NCI-H748 (cell line): ENCODE results near the gene WNK1.

Experiments
- DNase-seq: peaks from one replicate; lab custom pipeline; 2025; ENCODE audit not compliant: unreplicated experiment; lab: John Stamatoyannopoulos, UW

WNK1 gene

GRCh38 chr12:851913-852312 is 99.5 kb downstream of the WNK1 start:
- no peak for DNase-seq

DNA sequence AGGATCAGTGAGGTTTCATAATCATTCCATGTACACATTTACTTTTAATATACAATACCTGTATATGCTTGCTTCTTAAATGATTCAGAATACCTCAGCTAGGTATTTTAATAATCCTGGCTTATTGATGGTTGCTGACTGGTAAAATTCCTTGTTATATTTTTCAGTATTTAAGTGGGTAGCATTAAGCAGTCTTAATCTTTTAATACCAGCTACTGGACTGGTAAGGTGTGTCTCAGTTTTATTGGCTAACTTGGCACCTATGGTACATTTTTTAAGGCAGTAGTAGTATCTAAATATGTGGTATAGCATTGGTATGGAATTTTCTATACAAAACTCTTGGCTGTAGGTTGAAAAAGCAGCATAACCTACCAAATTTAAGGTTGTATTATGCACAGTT is 100.5 kb downstream of the WNK1 start:
- DNase-seq = no peak

GRCh38 chr12:857611-858010 is 105.2 kb downstream of the WNK1 start:
- no peak for DNase-seq

GRCh38 chr12:862303-862911 is 110.0 kb downstream of the WNK1 start:
- DNase-seq = no peak

DNA sequence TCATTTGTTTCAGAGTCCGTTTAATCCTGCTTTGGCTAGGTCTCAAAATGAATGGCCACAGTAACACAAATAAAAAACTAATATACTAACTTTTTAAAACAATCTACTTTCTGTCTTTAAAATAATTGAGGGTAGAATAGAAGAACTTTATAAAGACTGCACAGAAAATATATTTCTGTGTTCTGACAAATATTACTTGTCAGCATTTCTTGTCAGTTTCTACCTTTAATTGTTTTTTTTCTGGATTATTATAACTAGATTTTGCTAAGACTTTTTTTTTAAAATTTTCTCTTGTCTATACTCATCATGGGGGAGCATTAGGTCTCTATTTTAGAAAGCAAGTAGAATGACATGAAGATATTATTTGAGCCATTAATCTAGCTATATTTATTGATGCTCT is 110.9 kb downstream of the WNK1 start:
- DNase-seq = no peak

- DNase-seq = no peak
Measured at GRCh38 chr12:865614-866013, 113.2 kb downstream of the WNK1 start.

- no peak for DNase-seq
Measured at GRCh38 chr12:867905-868304, 115.5 kb downstream of the WNK1 start.

DNA sequence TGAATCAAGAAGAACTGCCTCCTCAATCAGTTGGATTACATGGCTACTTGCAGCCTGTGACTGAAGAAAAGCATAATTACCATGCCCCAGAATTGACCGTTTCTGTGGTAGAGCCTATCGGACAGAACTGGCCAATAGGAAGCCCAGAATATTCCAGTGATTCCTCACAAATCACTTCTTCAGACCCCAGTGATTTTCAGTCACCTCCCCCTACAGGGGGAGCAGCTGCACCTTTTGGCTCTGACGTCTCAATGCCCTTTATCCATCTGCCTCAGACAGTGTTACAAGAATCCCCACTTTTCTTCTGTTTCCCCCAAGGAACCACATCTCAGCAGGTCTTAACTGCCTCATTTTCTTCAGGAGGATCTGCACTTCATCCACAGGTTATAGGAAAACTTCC is 116.3 kb downstream of the WNK1 start:
- no peak for DNase-seq

- DNase-seq = no peak
Measured at GRCh38 chr12:870378-870777, 118.0 kb downstream of the WNK1 start.

GRCh38 chr12:873954-874353 is 121.6 kb downstream of the WNK1 start:
- no peak for DNase-seq

DNA sequence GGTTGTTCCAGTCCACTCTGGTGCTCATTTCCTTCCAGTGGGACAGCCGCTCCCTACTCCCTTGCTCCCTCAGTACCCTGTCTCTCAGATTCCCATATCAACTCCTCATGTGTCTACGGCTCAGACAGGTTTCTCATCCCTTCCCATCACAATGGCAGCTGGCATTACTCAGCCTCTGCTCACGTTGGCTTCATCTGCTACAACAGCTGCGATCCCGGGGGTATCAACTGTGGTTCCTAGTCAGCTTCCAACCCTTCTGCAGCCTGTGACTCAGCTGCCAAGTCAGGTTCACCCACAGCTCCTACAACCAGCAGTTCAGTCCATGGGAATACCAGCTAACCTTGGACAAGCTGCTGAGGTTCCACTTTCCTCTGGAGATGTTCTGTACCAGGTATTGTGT is 127.3 kb downstream of the WNK1 start:
- no peak for DNase-seq

GRCh38 chr12:880656-881055 is 128.3 kb downstream of the WNK1 start:
- DNase-seq = no peak

DNA sequence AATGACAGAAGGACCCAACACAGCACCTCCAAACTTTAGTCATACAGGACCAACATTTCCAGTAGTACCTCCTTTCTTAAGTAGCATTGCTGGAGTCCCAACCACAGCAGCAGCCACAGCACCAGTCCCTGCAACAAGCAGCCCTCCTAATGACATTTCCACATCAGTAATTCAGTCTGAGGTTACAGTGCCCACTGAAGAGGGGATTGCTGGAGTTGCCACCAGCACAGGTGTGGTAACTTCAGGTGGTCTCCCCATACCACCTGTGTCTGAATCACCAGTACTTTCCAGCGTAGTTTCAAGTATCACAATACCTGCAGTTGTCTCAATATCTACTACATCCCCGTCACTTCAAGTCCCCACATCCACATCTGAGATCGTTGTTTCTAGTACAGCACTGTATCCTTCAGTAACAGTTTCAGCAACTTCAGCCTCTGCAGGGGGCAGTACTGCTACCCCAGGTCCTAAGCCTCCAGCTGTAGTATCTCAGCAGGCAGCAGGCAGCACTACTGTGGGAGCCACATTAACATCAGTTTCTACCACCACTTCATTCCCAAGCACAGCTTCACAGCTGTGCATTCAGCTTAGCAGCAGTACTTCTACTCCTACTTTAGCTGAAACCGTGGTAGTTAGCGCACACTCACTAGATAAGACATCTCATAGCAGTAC is 132.5 kb downstream of the WNK1 start:
- no peak for DNase-seq

DNA sequence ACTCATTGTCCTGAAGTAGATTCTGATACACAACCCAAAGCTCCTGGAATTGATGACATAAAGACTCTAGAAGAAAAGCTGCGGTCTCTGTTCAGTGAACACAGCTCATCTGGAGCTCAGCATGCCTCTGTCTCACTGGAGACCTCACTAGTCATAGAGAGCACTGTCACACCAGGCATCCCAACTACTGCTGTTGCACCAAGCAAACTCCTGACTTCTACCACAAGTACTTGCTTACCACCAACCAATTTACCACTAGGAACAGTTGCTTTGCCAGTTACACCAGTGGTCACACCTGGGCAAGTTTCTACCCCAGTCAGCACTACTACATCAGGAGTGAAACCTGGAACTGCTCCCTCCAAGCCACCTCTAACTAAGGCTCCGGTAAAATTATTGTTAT is 133.3 kb downstream of the WNK1 start:
- no peak for DNase-seq

DNA sequence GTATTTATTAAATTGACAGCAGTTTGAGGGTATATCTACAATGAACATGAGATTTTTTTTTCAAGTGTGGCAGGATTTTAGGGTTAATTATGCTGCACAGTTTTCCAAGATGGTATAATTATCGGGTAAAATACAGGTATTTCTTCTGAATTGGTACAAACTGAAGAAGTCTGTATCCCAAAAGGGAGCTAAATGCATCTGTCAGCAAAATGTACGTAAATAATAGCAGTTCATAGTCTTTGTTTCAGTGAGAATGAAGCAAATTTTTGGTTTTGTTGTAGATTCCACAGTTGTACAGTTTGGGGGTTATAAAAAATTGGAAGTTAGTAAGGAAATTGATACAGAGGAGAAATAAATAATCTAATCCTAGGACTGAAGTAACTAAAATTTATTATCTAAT is 133.8 kb downstream of the WNK1 start:
- DNase-seq = no peak

GRCh38 chr12:894226-894625 is 141.8 kb downstream of the WNK1 start:
- no peak for DNase-seq

DNA sequence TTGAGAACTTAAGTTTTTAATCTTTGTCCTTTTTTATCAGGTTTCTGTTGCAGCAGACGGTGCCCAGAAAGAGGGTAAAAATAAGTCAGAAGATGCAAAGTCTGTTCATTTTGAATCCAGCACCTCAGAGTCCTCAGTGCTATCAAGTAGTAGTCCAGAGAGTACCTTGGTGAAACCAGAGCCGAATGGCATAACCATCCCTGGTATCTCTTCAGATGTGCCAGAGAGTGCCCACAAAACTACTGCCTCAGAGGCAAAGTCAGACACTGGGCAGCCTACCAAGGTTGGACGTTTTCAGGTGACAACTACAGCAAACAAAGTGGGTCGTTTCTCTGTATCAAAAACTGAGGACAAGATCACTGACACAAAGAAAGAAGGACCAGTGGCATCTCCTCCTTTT is 143.7 kb downstream of the WNK1 start:
- no peak for DNase-seq

GRCh38 chr12:897386-897785 is 145.0 kb downstream of the WNK1 start:
- DNase-seq = no peak

DNA sequence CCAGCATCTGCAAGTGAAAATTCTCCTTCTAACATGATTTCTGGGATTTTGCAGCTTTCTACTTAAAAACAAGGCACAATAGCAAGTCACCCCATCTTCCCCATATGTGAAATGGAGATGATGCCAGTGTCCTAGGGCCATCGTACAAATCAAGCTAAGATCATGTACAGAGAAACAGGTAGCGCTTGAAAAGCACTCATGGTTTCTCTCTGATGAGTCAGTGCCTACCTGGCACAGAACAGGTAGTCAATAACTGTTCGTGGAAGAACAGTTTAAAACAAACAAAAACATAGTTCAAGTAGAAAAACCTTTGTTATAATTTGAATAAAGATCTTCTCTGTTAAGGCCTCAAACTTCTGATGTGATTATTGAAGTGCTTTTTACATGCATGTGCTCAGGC is 150.2 kb downstream of the WNK1 start:
- no peak for DNase-seq

DNA sequence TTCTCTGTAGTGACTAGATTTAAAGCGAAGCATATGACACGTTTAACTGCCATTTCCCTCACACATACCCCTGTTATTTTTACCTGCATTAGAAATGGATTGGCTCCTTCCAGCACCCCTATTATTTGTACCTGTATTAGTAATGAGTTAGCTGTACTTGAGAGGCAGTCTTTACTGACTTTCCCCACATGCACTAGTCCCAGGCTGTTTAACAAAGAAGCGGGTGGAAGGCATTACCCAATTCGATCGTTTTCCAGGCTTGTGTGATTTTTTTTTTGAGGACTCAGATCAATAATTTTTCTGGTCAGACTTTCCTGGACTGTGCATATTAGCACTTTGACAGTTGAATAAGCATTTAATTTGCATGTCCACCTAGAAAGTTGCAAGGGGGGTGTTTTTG is 150.7 kb downstream of the WNK1 start:
- DNase-seq = no peak

DNA sequence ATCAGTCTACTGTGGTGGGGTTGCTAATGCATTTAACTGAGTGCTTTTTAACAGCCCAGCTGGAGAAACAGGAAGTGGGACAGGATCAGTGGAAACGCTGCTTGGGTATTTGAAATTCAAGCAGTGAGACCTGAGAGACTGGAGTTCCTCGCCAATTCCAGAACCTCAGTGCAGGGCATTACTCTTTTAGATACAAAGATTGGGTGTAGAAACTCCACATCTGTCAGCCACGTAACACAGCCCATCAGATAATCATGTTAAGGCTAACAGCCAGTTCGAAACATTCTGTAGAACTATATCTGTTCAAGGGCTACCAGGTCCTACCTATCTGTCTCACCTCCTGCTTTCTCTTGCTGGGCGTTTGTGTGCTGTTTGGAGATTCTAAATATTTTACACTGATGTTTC is 151.6 kb downstream of the WNK1 start:
- no peak for DNase-seq

DNA sequence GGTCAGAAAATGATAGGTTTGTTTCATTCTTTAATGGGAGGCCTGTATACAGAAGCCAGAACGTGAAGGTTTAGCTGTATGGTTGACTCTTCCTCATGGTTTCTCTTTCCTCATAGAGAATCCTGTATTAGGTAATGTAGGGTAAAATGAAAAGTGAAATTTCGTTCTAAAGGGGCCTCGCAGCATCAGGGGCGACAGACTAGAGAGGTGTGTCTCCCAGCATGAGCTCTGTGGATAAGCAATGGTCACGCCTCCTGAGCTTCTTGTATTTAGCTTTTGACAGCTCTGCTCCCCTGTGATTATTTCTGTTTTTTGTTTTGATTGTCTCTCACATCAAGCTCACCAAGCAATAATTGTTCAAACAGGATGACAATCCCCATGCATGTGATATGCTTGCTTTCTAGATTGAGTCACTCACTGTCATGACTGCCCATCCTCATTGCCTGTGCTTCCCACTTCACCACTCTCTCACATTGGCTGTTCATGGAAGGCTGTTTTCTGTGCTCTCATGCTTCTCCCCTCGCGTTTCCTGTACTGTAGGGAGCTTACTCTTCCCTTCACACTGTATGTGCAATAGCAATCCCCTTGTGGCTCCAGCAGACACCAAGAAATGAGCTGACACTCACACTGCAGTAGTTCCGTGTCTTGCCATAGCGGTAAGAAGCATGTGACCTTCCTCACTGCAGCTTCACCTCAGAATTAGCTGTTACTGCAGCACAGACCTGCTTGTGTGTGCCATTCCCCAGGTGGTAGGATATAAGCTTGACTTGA is 153.1 kb downstream of the WNK1 start:
- no peak for DNase-seq
